Caco-2 (cell line): ENCODE measurements around the gene OVCA2. TPM values are rescaled to one million over a fixed set of nuclear protein-coding genes. Genes with fewer than 3 reads are reported as not detected.
"Not testable (repeated sequence)": the region's sequence is repeated elsewhere in the genome, so short reads cannot be mapped to it uniquely, and the experiment has no call there.

Source experiments
- BruUV-seq: library from RNA; stranded (reverse); fragments of 400-500 nt; replicated peaks from 2 replicates; lab custom pipeline; 2021; lab: Mats Ljungman, UMichigan
- CTCF ChIA-PET: fragments of 300-600 bp; sonication (Branson Sonifier 250); formaldehyde crosslinking; loops from one replicate; lab custom pipeline; 2022; ENCODE audit warnings: antibody characterized with exemption; lab: Charles Lee
- POLR2A ChIA-PET: fragments of 300-600 bp; sonication (Branson Sonifier 250); formaldehyde crosslinking; loops from one replicate; lab custom pipeline; 2022; ENCODE audit warnings: antibody characterized with exemption; lab: Charles Lee
- DNase-seq, 2 experiments: peaks; one replicate each; pipeline versions ENCODE4 v3.0.0 to v3.0.0-alpha.2; 2020 to 2022
- H3K27me3 ChIP-seq: replicated peaks from 2 replicates; pipeline ENCODE4 v1.6.0; 2011; ENCODE audit warnings: low read length; ENCODE audit not compliant: control insufficient read depth, insufficient read depth
- H3K36me3 ChIP-seq: 2 replicates; pipeline ENCODE4 v1.5.1; 2011; ENCODE audit warnings: low read length; ENCODE audit not compliant: control insufficient read depth, insufficient read depth
- H3K4me1 ChIP-seq: fragments of 250-450 bp; sonication (Bioruptor Pico); 2 replicates; pipeline ENCODE4 v1.5.1; 2020; ENCODE audit warnings: mild to moderate bottlenecking
- H3K4me3 ChIP-seq: 2 replicates; pipeline ENCODE4 v1.5.1; 2011; ENCODE audit warnings: low read depth, mild to moderate bottlenecking, control low read depth, low read length
- H3K9me3 ChIP-seq: fragments of 250-450 bp; sonication (Bioruptor Pico); 2 replicates; pipeline ENCODE4 v1.5.1; 2020; ENCODE audit warnings: mild to moderate bottlenecking, moderate library complexity
- H3K27ac Mint-ChIP-seq: one replicate; pipeline ENCODE4 v1.8.0; 2022; ENCODE audit warnings: mixed read lengths; ENCODE audit not compliant: unreplicated experiment
- H3K27me3 Mint-ChIP-seq: one replicate; pipeline ENCODE4 v1.8.0; 2022; ENCODE audit warnings: mixed read lengths; ENCODE audit not compliant: insufficient read depth, unreplicated experiment
- H3K36me3 Mint-ChIP-seq: one replicate; pipeline ENCODE4 v1.8.0; 2022; ENCODE audit warnings: mild to moderate bottlenecking, mixed read lengths; ENCODE audit not compliant: insufficient read depth, unreplicated experiment
- H3K4me1 Mint-ChIP-seq: one replicate; pipeline ENCODE4 v1.8.0; 2022; ENCODE audit warnings: low read depth, mixed read lengths; ENCODE audit not compliant: unreplicated experiment
- H3K4me3 Mint-ChIP-seq: one replicate; pipeline ENCODE4 v1.8.0; 2022; ENCODE audit warnings: mild to moderate bottlenecking, moderate library complexity, mixed read lengths; ENCODE audit not compliant: unreplicated experiment
- H3K9me3 Mint-ChIP-seq: one replicate; pipeline ENCODE4 v1.8.0; 2022; ENCODE audit warnings: mixed read lengths; ENCODE audit not compliant: unreplicated experiment
- CTCF ChIP-seq, 2 experiments: fragments of 200-600 bp in 1 of 2; IDR thresholded peaks; 1 replicate in 1 of 2; 2 replicates in 1 of 2; pipeline versions ENCODE4 v1.5.1 to v1.8.0; 2011 to 2022; ENCODE audit warnings: antibody characterized with exemption in 1 of 2, control low read depth in 1 of 2, inconsistent platforms in 1 of 2, low read depth in 1 of 2, low read length in 1 of 2, mild to moderate bottlenecking in 1 of 2, moderate library complexity in 1 of 2; ENCODE audit not compliant: insufficient read depth in 1 of 2, severe bottlenecking in 1 of 2, unreplicated experiment in 1 of 2
- intact Hi-C: fragments of 100-400 bp; cut with micrococcal nuclease; formaldehyde crosslinking; loops from one replicate; pipeline ENCODE4 v1.10.0; 2022; ENCODE audit not compliant: unreplicated experiment
- total RNA-seq: library from RNA; stranded (reverse); gene quantifications from 2 replicates; pipeline ENCODE4 v1.2.3, GENCODE V29; 2022

OVCA2 gene
- total RNA-seq, 1 experiment from 2014 or later = 39.3 TPM

GRCh38 chr17:2012499-2012898 is 29.3 kb upstream of the OVCA2 start:
- no peak overlapping the region for H3K4me3 Mint-ChIP-seq
- H3K4me1 Mint-ChIP-seq = peaks cover 10% of the 10 kb centered on the region
- H3K27me3 Mint-ChIP-seq = peaks cover 4% of the 10 kb centered on the region
- ChIA-PET CTCF (no interaction called here), POLR2A (no interaction called here)
- peaks cover under 1% of the 10 kb centered on the region for H3K36me3 Mint-ChIP-seq
- no peaks in the 10 kb centered on the region for H3K27me3 ChIP-seq
- intact Hi-C loops = no loop called here
- no TSS peak for BruUV-seq
- DNase-seq = no peak
- H3K9me3 Mint-ChIP-seq = peaks cover 10% of the 10 kb centered on the region
- no peaks in the 10 kb centered on the region for H3K36me3 ChIP-seq
- TF ChIP-seq CTCF (IDR thresholded peaks at IDR 0.05; ENCODE audit: insufficient read depth in 1 of 2, low read depth in 1 of 2, low read length in 1 of 2, severe bottlenecking in 1 of 2, unreplicated experiment in 1 of 2) = no peak
- H3K27ac Mint-ChIP-seq = no peak overlapping the region
- H3K9me3 ChIP-seq = 0 out of 2 replicates have a peak, but pooled peaks cover 8% of the 10 kb centered on the region
- H3K4me3 ChIP-seq = no peak overlapping the region
- no peaks in the 10 kb centered on the region; the same call in 1 of the 2 replicates for H3K4me1 ChIP-seq

DNA sequence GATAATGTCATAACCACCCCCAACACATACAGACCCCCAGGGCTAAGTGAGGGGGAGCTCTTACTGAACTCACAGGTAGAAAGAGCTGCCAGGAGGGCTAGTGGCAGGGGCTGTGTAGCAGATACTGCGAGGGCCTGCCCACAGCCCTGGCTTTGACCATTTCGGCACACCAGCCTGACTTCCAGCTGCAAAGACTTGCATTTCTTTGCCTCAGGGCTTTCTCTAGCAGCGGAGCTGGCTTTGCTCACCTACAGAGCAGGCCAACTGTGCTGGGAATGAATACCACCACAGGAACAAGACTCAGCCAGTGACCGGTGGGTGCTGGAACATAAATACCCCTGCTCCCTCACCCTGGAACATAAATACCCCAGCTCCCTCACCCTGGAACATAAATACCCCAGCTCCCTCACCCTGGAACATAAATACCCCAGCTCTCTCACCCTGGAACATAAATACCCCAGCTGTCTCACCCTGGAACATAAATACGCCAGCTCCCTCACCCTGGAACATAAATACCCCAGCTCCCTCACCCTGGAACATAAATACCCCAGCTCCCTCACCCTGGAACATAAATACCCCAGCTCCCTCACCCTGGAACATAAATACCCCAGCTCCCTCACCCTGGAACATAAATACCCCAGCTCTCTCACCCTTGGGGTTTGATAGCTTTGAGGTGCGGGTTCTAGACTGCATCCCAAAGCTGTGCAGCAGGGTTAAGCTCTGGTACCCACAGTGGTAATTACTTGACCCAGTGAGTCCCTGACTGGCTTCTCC is 28.4 kb upstream of the OVCA2 start:
- H3K27me3 Mint-ChIP-seq, DNase-seq, H3K36me3 ChIP-seq, H3K4me1 ChIP-seq, H3K36me3 Mint-ChIP-seq, H3K4me1 Mint-ChIP-seq, intact Hi-C loops, H3K4me3 Mint-ChIP-seq, BruUV-seq, H3K27ac Mint-ChIP-seq, POLR2A ChIA-PET, CTCF ChIA-PET, H3K9me3 ChIP-seq, H3K27me3 ChIP-seq, H3K4me3 ChIP-seq: not testable (repeated sequence)
- peaks cover 10% of the 10 kb centered on the region for H3K9me3 Mint-ChIP-seq

DNA sequence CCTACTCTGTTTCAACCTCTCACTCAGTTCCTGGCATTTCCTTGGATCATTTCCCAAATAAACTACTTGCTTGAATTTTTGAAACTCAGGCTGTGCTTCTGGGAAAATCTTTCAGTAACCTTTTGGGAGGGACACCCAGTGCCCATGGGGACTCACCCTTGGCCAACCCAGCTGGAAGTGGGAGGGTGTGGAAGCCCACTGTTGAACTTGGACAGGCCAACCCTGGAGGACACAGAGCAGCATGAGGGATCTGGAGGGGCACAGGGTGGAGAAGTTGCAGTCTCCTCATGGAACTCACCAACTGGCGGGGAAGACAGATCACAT is 27.9 kb upstream of the OVCA2 start:
- intact Hi-C loops = no loop called here
- CTCF ChIA-PET = no interaction called here
- Histone ChIP-seq H3K27me3 (no peaks in the 10 kb centered on the region; the same call in 1 of the 2 replicates), H3K36me3 (no peaks in the 10 kb centered on the region), H3K9me3 (0 out of 2 replicates have a peak, but pooled peaks cover 8% of the 10 kb centered on the region), H3K4me3 (no peak overlapping the region), H3K4me1 (no peaks in the 10 kb centered on the region)
- POLR2A ChIA-PET = no interaction called here
- no peak for TF ChIP-seq CTCF (IDR thresholded peaks at IDR 0.05; ENCODE audit: insufficient read depth in 1 of 2, low read depth in 1 of 2, low read length in 1 of 2, severe bottlenecking in 1 of 2, unreplicated experiment in 1 of 2)
- no peaks in the 10 kb centered on the region for H3K36me3 Mint-ChIP-seq
- no TSS peak for BruUV-seq
- H3K9me3 Mint-ChIP-seq = peaks cover 10% of the 10 kb centered on the region
- no peak for DNase-seq
- H3K4me3 Mint-ChIP-seq = no peak overlapping the region
- H3K27ac Mint-ChIP-seq = no peak overlapping the region
- peaks cover 9% of the 10 kb centered on the region for H3K27me3 Mint-ChIP-seq
- H3K4me1 Mint-ChIP-seq = peaks cover 2% of the 10 kb centered on the region
